GM13977 (cell line): ENCODE data around the gene PLSCR4.

Source experiments
- DNase-seq: peaks from one replicate; pipeline ENCODE4 v3.0.0; 2012; ENCODE audit warnings: low spot score
- CTCF ChIP-seq: IDR thresholded peaks from 2 replicates; pipeline ENCODE4 v1.5.1; 2012; ENCODE audit warnings: mild to moderate bottlenecking, control low read depth; ENCODE audit not compliant: insufficient read depth; ENCODE audit errors: extremely low read depth, missing control alignments
- in situ Hi-C: fragments of 300-500 bp; cut with MboI; formaldehyde crosslinking; loops from one replicate; pipeline ENCODE4 v1.12.0; 2022; ENCODE audit warnings: low sequenced_read_pairs, low pct_unique_long_range_greater_than_20kb, mixed read lengths, inconsistent platforms; ENCODE audit not compliant: unreplicated experiment

PLSCR4 gene

DNA sequence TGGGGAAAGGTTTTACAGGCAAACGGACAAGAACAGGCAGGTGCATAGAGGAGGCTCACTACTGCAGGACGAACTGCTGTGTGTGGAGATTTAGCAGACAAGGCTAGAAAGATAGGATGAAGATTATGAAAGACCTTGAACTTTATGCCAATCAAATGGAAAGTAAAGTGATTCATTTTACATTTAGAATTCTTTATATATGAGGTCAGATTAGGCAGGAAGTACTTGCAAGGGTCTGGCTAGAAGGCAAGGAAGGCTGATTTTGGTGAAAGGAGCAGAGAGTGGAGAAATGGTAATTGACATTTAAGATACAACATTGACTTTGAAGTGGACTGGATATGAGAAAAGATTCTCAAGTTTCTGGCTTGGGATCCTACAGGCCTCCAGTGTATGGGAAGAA, 33.6 kb downstream of the PLSCR4 start:
- TF ChIP-seq CTCF, result no peak
- in situ Hi-C loops, result loop anchor here (10.0 kb wide), 1 partner anchor 367 kb away; no protein-coding TSS in a partner anchor
- no peak for DNase-seq

GRCh38 chr3:146214493-146214892, 36.4 kb downstream of the PLSCR4 start:
- no peak for TF ChIP-seq CTCF
- in situ Hi-C loops, result loop anchor here (10.0 kb wide), 1 partner anchor 370 kb away; no protein-coding TSS in a partner anchor
- DNase-seq, result no peak

DNA sequence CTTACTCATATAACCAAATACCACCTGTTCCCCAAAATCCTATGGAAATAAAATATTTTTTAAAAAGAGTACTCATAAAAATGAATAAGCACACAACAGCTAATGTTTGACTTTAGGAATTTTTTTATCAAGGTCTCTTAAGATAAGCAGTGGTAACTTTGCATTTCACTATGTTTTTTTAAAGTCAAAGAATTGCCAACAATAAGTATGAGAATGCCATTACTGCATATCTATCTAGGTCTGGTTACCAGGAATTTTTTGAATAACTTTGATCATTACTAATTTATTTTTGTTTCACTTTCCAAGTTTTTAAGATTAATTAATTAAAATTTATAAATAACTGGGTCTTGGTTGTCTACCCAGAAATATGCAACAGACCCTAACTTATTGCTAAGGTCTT, 41.5 kb downstream of the PLSCR4 start:
- no peak for TF ChIP-seq CTCF
- in situ Hi-C loops, result no loop called here
- no peak for DNase-seq

DNA sequence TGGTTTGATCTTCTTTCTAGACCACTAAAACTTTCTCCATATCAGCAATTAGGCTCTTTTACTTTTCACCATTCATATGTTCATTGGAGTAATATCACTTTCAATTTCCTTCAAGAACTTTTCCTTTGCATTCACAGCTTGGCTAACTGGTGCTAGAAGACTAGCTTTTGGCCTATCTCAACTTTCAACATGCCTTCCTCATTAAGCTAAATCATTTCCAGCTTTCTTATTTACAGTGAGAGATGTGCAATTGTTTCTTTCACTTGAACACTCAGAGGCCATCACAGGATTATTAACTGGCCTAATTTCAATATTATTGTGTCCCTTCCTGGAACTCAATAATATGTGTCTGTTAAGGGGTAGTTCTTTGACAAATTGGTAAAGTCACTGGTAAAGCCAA, 47.1 kb downstream of the PLSCR4 start:
- DNase-seq, result no peak
- in situ Hi-C loops, result no loop called here
- no peak for TF ChIP-seq CTCF

GRCh38 chr3:146200461-146201220, 50.3 kb downstream of the PLSCR4 start:
- TF ChIP-seq CTCF, result no peak
- DNase-seq, result no peak
- in situ Hi-C loops, result no loop called here

- no peak for TF ChIP-seq CTCF
- in situ Hi-C loops, result no loop called here
- DNase-seq, result no peak
These were observed 51.1 kb downstream of the PLSCR4 start for GRCh38 chr3:146199762-146200161.
